HG03469 (cell line): Measurements from ENCODE around the gene VWF.

Experiments
- ATAC-seq: cut with Tn5 transposase; IDR thresholded peaks from one replicate; pipeline ENCODE4 v1.9.1; 2021; ENCODE audit warnings: mild to moderate bottlenecking, moderate library complexity, moderate number of reproducible peaks; ENCODE audit not compliant: unreplicated experiment

VWF gene

DNA sequence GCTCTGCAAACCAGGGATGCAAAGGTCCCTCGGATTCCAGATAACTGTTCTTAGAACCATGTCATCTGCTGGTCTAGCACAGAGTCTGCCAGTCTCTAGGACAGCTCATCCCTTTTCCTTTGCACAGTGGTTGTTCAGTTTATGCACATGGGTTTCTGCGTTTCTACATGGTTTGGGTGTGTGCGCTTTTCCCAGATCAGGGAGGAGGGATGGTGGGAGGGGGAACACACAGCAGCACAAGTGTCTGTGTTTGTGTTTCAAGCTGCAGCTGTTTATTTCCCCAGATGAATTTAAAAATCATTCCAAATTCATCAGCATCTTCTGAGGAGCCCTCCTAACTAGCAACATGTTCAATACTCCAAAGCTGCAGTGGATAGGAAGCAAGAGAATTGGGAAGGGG, 224.8 kb downstream of the VWF start:
- no peak for ATAC-seq

DNA sequence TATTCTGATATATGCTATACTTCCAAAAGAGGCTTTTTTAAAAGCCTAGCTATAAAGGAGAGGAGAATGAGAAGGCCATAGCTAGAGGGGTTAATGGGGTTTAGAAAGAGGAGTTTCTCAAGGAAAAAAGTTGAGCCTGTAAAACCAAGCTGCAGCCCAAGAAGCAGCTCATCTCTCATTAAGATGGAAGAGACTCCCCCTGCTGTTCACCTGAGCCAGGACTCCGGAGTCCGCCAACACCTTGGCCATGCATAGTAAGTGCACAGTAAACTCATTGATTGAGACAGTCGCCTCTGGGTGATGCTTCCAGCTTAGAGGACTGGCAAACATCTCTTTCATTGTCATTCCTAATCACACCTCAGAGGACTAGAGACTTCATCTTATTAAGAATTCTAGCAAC, 225.6 kb downstream of the VWF start:
- ATAC-seq = no peak
